ENCODE results near the gene GJD2. TPM values are rescaled to one million over a fixed set of nuclear protein-coding genes. Genes with fewer than 3 reads are reported as not detected.

The GJD2 gene
- polyA plus RNA-seq, 5 donors: 0.19 TPM; not detected in 4

GRCh38 chr15:34773917-34774316 lies 19.1 kb upstream of the GJD2 start:
- no peak for DNase-seq

GRCh38 chr15:34773013-34773412 lies 18.2 kb upstream of the GJD2 start:
- DNase-seq: no peak

GRCh38 chr15:34772312-34772711 lies 17.5 kb upstream of the GJD2 start:
- no peak for DNase-seq

- no peak for DNase-seq
Observed at GRCh38 chr15:34769711-34770110, 14.9 kb upstream of the GJD2 start.

GRCh38 chr15:34768530-34768929 lies 13.7 kb upstream of the GJD2 start:
- DNase-seq: no peak

- no peak for DNase-seq
Observed at GRCh38 chr15:34765741-34766140, 10.9 kb upstream of the GJD2 start.

- no peak for DNase-seq
Observed at GRCh38 chr15:34760909-34761308, 6.1 kb upstream of the GJD2 start.

- no peak for DNase-seq
Observed at GRCh38 chr15:34759992-34760391, 5.2 kb upstream of the GJD2 start.

GRCh38 chr15:34759347-34759746 lies 4.5 kb upstream of the GJD2 start:
- DNase-seq: no peak

GRCh38 chr15:34757262-34757661 lies 2.5 kb upstream of the GJD2 start:
- no peak for DNase-seq

- DNase-seq: no peak
Observed at GRCh38 chr15:34755419-34755773, 598 bp upstream of the GJD2 start.

GRCh38 chr15:34754171-34754601 lies 612 bp downstream of the GJD2 start:
- DNase-seq: no peak

- peak; percentile 38 to 55 for DNase-seq
Observed at GRCh38 chr15:34753236-34753894, 1.4 kb downstream of the GJD2 start.

- DNase-seq: no peak
Observed at GRCh38 chr15:34749691-34750090, 5.1 kb downstream of the GJD2 start.

GRCh38 chr15:34739346-34739745 lies 15.5 kb downstream of the GJD2 start:
- no peak for DNase-seq

GRCh38 chr15:34738002-34738401 lies 16.8 kb downstream of the GJD2 start:
- DNase-seq: no peak

- no peak for DNase-seq
Observed at GRCh38 chr15:34737477-34737876, 17.3 kb downstream of the GJD2 start.

- DNase-seq: no peak
Observed at GRCh38 chr15:34734303-34734702, 20.5 kb downstream of the GJD2 start.

- DNase-seq: no peak
Observed at GRCh38 chr15:34733621-34734020, 21.2 kb downstream of the GJD2 start.

GRCh38 chr15:34732430-34732829 lies 22.4 kb downstream of the GJD2 start:
- no peak for DNase-seq

- no peak for DNase-seq
Observed at GRCh38 chr15:34730701-34731100, 24.1 kb downstream of the GJD2 start.

- DNase-seq: no peak
Observed at GRCh38 chr15:34729886-34730285, 24.9 kb downstream of the GJD2 start.

GRCh38 chr15:34729056-34729455 lies 25.7 kb downstream of the GJD2 start:
- no peak for DNase-seq

- DNase-seq: no peak
Observed at GRCh38 chr15:34726406-34727100, 28.2 kb downstream of the GJD2 start.
